Measurements from ENCODE around the gene DCN.
"Not testable (repeated sequence)": the region's sequence is repeated elsewhere in the genome, so short reads cannot be mapped to it uniquely, and the experiment has no call there.

GRCh38 chr12:91207301-91207700 is 24.7 kb upstream of the DCN start:
- not testable (repeated sequence) for TF ChIP-seq CTCF, POLR2A (IDR thresholded peaks at IDR 0.05)

All from vagina (tissue), 2 donors.